Fibroblast of mammary gland (primary cell): ENCODE measurements around the gene BCAR1.

Source experiments
- DNase-seq: peaks from one replicate; pipeline ENCODE4 v3.0.0-alpha.2; 2010; ENCODE audit warnings: low read depth
- H3K4me3 ChIP-seq: 2 replicates; pipeline ENCODE4 v1.5.1; 2011; ENCODE audit warnings: low read depth, mild to moderate bottlenecking, low read length, moderate library complexity; ENCODE audit not compliant: control insufficient read depth
- CTCF ChIP-seq: conservative IDR thresholded peaks from 2 replicates; pipeline ENCODE4 v1.5.1; 2011; ENCODE audit warnings: low read depth, low read length, inconsistent platforms; ENCODE audit not compliant: control insufficient read depth, insufficient read depth

BCAR1 gene

GRCh38 chr16:75188832-75189477 lies 62.5 kb downstream of the BCAR1 start:
- TF ChIP-seq CTCF: no peak
- no peak overlapping the region for H3K4me3 ChIP-seq
- DNase-seq: no peak

- DNase-seq: no peak
- no peak for TF ChIP-seq CTCF
- H3K4me3 ChIP-seq: no peak overlapping the region
These were observed 69.8 kb downstream of the BCAR1 start for GRCh38 chr16:75181630-75182029.

DNA sequence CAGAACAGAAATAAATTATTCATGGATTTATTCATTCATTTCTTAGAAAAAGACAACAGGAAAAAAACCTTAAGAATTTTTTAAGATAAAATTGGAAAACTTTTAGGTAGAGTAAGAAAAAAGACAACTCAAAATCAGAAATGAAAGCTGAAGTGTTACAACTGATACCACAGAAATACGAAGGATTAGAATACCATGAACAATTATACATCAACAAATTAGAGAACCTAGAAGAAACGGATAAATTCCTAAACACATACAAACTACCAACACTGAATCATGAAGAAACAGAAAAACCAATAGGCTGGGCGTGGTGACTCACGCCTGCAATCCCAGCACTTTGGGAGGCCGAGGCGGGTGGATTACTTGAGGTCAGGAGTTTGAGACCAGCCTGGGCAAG lies 72.2 kb downstream of the BCAR1 start:
- no peak overlapping the region for H3K4me3 ChIP-seq
- no peak for TF ChIP-seq CTCF
- no peak for DNase-seq
